RWPE1 (cell line): ENCODE measurements around the gene DOK1.

Experiments
- CTCF ChIA-PET: fragments of 350-600 bp; sonication (Branson Sonifier 250); formaldehyde crosslinking; extraction: SDS; loops from one replicate; lab custom pipeline; 2021; lab: Yijun Ruan, JAX
- POLR2A ChIA-PET: fragments of 400-600 bp; formaldehyde crosslinking; extraction: SDS; loops from one replicate; lab custom pipeline; 2020; ENCODE audit warnings: antibody characterized with exemption; ENCODE audit not compliant: low non-redundant PET; lab: Yijun Ruan, JAX
- DNase-seq: peaks from one replicate; pipeline ENCODE4 v3.0.0; 2012; ENCODE audit warnings: low spot score
- H3K27ac ChIP-seq: fragments of 450-650 bp; 2 replicates; pipeline ENCODE4 v1.5.1; 2017
- TF ChIP-seq, protein P1 (sequence below): fragments of 450-650 bp; conservative IDR thresholded peaks from 2 replicates; pipeline ENCODE4 v1.5.1; 2017; ENCODE audit warnings: low read depth, mild to moderate bottlenecking

The DOK1 gene

DNA sequence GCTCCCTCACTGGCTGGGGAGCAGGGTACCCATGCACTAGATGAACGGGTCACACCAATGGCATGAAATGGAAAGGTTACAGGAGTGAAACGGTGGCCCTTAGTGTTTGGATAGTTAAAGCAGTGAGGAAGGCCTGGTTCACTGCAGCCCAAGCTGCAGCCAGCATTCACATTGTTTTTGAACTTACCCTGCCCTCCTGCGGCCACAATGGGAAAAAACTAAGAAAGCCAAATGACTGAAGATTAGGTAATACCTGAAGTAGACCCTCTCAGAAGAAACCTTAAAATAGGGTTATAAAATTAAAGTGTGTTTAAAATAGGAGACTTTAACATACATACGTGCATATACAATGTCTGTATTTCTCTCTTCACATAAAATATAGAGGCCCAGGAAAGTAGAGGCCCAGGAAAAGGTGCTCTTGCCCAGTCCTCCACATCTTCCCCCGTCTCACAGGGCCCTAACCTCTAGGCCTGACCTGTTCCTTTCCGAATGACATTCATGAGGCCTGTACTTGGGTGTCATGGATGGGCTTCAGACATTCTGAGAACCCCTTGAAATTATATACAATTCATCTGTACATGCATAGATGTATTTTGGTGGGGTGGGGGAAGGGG lies 33.3 kb downstream of the DOK1 start:
- no peak overlapping the region for H3K27ac ChIP-seq
- peak; percentile 80 for DNase-seq
- POLR2A ChIA-PET: interaction anchor here (0.7 kb wide), 1 partner anchor 396 kb away, joined by 3 read pairs; no protein-coding TSS in a partner anchor
- CTCF ChIA-PET: interaction anchor here (0.5 to 2.9 kb wide), 8 partner anchors 10 to 338 kb away, joined by 3 to 16 read pairs (median 4); partner anchors contain the start of genes CCDC142 and TTC31
- TF ChIP-seq, protein P1, sequence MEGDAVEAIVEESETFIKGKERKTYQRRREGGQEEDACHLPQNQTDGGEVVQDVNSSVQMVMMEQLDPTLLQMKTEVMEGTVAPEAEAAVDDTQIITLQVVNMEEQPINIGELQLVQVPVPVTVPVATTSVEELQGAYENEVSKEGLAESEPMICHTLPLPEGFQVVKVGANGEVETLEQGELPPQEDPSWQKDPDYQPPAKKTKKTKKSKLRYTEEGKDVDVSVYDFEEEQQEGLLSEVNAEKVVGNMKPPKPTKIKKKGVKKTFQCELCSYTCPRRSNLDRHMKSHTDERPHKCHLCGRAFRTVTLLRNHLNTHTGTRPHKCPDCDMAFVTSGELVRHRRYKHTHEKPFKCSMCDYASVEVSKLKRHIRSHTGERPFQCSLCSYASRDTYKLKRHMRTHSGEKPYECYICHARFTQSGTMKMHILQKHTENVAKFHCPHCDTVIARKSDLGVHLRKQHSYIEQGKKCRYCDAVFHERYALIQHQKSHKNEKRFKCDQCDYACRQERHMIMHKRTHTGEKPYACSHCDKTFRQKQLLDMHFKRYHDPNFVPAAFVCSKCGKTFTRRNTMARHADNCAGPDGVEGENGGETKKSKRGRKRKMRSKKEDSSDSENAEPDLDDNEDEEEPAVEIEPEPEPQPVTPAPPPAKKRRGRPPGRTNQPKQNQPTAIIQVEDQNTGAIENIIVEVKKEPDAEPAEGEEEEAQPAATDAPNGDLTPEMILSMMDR: peak; percentile 72

DNA sequence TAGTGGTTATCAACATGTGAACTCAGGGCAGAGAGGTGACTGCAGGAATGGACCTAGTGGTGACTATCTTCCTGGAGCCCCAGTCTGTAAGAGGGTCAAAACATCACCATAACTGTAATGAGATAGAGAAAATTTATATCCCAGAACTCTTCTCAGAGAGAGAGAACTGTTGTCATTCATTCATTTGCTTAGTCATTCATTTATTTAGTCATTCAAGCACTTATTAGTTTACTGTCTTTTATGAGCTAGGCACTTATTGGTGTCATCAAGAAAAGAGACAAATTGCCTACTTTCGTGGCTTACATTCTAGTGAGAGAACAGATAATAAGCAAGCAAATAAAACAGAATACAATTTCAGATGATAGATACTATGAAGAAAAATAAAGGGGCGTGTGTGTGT lies 34.1 kb downstream of the DOK1 start:
- no peak overlapping the region for H3K27ac ChIP-seq
- DNase-seq: no peak
- TF ChIP-seq, protein P1: no peak
- ChIA-PET POLR2A (no interaction called here), CTCF (interaction anchor here (0.6 to 2.9 kb wide), 5 partner anchors 21 to 767 kb away, joined by 3 to 16 read pairs (median 4); partner anchors contain the start of genes CCDC142 and TTC31)

DNA sequence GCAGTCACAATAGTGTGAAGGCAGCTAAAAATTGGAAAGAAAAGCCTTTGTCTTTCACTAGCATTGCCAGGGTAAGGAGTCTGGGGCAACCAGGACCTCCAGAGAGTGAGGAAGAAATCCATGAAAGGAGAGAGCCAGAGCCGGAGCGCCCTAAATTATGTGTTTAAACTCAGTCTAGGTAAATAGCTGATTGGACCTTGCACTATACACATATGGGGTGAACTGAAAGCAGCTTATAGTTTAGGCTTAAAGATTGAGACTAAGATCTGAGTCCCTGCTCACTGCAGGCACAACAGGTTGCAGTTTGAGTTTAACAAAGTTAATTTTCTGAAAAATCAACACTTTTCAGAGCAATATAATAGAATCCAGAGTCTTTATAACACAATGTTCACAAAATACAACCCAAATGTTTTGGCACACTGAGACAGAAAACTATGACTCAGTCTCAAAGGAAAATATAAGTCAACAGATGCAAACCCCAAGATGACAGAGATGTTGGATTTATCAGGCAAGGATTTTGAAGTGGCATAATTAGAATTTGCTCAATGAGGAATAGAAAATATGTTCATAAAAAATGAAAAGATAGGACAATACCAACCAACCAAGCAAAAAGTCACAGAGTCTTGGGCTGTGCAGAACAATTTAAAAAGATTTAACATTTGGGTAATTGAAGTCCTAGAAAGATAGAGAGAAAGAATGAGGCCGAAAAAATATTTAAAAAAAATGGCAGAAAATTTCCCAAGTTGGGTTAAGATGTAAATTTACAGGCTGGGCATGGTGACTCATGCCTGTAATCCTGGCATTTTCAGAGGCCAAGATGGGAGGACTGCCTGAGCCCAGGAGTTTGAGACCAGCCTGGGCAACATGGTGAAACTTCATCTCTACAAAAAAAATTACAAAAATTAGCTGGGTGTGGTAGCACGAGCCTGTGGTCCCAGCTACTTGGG lies 39.6 kb downstream of the DOK1 start:
- ChIA-PET CTCF (no interaction called here), POLR2A (no interaction called here)
- TF ChIP-seq, protein P1: no peak
- no peak for DNase-seq
- no peak overlapping the region for H3K27ac ChIP-seq

DNA sequence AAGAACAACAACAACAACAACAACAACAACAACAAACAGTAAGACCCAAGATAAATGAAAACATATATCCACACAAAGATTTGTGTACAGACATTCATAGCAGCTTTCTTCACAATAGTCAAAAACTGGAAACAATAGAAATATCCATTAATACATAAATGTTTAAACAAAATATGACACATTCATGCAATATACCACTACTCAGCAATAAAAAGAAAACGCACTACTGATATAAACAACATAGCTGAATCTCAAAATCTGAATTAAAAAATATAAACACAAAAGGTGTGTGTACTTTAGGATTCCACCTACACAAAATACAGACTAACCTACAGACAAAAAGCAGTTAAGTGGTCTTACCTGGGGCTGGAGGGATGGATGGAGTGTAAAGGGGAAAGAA lies 42.1 kb downstream of the DOK1 start:
- no peak for DNase-seq
- H3K27ac ChIP-seq: no peak overlapping the region
- ChIA-PET POLR2A (no interaction called here), CTCF (interaction anchor here (0.6 kb wide), 1 partner anchor 1594 kb away, joined by 5 read pairs; no protein-coding TSS in a partner anchor)
- TF ChIP-seq, protein P1: no peak

DNA sequence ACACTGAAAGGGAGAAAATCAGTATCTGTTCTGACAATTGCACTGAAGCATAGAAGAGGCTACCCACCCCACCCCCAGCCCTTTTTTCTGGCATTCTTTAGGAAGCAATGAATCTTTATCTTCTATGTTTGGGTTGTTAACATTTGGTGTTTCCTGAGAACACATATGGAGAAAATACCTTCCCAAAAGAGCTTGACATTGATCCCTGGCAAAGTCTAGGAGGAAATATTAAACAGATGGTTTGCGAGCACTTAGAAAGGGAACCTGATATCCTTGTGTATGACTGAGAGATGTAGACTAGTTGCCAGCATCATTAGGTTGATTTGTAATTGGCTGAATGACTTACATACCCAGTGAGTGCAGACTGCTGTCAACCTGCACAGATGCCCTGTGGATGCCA lies 42.9 kb downstream of the DOK1 start:
- CTCF ChIA-PET: interaction anchor here (0.6 kb wide), 1 partner anchor 93 kb away, joined by 3 read pairs; no protein-coding TSS in a partner anchor
- TF ChIP-seq, protein P1: no peak
- no peak for DNase-seq
- POLR2A ChIA-PET: no interaction called here
- H3K27ac ChIP-seq: no peak overlapping the region

DNA sequence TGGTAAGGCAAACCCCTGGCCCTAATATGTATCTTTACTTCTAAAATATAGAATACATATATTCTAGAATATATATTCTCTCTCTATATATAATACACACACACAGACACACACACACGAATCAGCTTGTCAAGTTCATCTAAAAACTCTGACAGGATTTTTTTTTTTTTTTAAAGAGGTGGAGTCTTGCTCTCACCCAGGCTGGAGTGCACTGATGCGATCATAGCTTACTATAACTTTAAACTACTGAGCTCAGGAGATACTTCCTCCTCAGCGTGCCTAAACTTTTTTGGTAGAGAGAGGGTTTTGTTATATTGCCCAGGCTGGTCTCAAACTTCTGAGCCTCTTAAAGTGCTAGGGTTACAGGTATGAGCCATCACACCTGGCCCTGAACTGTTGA lies 45.2 kb downstream of the DOK1 start:
- DNase-seq: no peak
- POLR2A ChIA-PET: no interaction called here
- CTCF ChIA-PET: interaction anchor here (0.6 kb wide), 1 partner anchor 96 kb away, joined by 3 read pairs; no protein-coding TSS in a partner anchor
- no peak overlapping the region for H3K27ac ChIP-seq
- TF ChIP-seq, protein P1: no peak
